Adrenal gland (tissue), 5 donors: ENCODE measurements around the gene PZP.

ENCODE experiments used
- CTCF ChIP-seq, 6 experiments: fragments of 450-650 bp in 4 of 6; fragments of 200-600 bp in 2 of 6; sonication (generic) in 1 of 6; IDR thresholded peaks; 1 replicate in 5 of 6; 2 replicates in 1 of 6; pipeline versions ENCODE4 v1.5.1 to v1.8.0; 2016 to 2021; ENCODE audit warnings: antibody characterized with exemption in 6 of 6, mild to moderate bottlenecking in 2 of 6, moderate library complexity in 1 of 6
- POLR2A ChIP-seq, 2 donors: fragments of 450-650 bp; IDR thresholded peaks; one replicate each; pipeline ENCODE4 v1.6.1; 2017; ENCODE audit warnings: antibody characterized with exemption in 2 of 2, mild to moderate bottlenecking in 2 of 2, moderate library complexity in 1 of 2
- donor health status: DM: no; HTN: no; CAD: no.

GRCh38 chr12:9109213-9109522, 99.0 kb downstream of the PZP start:
- TF ChIP-seq CTCF (IDR thresholded peaks at IDR 0.05): no peak
- TF ChIP-seq POLR2A (IDR thresholded peaks at IDR 0.05): no peak
